ENCODE data around the gene PRTG. TPM values are rescaled to one million over a fixed set of nuclear protein-coding genes. Genes with fewer than 3 reads are reported as not detected.

PRTG gene
- total RNA-seq, 1 experiment from 2014 or later, result 11.4 TPM

DNA sequence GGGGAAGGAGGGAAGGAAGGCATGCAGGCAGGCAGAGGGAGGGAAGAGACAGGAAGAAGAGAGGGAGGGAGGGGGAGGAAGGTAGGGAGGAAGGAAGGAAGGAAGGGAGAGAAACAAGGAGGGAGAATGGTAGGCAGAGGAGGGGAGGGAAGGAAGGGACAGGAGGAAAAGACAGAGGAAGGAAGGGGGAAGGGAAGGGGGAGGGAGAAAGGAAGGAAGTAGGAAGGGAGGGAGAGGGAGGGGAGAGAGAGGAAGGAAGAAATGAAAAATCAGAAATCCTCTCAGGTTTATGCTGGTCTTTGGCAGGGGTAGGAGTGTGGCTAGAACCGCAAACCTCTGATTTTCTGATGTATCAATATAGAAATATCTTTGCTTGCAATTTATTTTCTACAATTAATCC, 4.2 kb downstream of the PRTG start:
- DNase-seq (ENCODE audit: low read depth, low spot score), result no peak
- Histone ChIP-seq H3K27ac (ENCODE audit: low read length) (no peak overlapping the region), H3K9me3 (ENCODE audit: control insufficient read depth, insufficient read depth, low read depth, low read length) (no peaks in the 10 kb centered on the region), H3K4me1 (ENCODE audit: control insufficient read depth, insufficient read depth, low read length) (peaks cover 24% of the 10 kb centered on the region), H3K4me3 (ENCODE audit: low read depth in 2 of 2, low read length in 2 of 2) (no peak overlapping the region), H3K36me3 (ENCODE audit: control insufficient read depth, insufficient read depth, low read length) (no peaks in the 10 kb centered on the region), H3K27me3 (ENCODE audit: control insufficient read depth, insufficient read depth, low read length) (no peaks in the 10 kb centered on the region)
- POLR2A ChIA-PET, result no interaction called here
- in situ Hi-C loops (cut with HindIII; ENCODE audit: low pct_unique_long_range_greater_than_20kb, low sequenced_read_pairs), result no loop called here
- intact Hi-C loops (cut with micrococcal nuclease; ENCODE audit: unreplicated experiment), result no loop called here
- ATAC-seq, result no peak
- TF ChIP-seq, protein P1, sequence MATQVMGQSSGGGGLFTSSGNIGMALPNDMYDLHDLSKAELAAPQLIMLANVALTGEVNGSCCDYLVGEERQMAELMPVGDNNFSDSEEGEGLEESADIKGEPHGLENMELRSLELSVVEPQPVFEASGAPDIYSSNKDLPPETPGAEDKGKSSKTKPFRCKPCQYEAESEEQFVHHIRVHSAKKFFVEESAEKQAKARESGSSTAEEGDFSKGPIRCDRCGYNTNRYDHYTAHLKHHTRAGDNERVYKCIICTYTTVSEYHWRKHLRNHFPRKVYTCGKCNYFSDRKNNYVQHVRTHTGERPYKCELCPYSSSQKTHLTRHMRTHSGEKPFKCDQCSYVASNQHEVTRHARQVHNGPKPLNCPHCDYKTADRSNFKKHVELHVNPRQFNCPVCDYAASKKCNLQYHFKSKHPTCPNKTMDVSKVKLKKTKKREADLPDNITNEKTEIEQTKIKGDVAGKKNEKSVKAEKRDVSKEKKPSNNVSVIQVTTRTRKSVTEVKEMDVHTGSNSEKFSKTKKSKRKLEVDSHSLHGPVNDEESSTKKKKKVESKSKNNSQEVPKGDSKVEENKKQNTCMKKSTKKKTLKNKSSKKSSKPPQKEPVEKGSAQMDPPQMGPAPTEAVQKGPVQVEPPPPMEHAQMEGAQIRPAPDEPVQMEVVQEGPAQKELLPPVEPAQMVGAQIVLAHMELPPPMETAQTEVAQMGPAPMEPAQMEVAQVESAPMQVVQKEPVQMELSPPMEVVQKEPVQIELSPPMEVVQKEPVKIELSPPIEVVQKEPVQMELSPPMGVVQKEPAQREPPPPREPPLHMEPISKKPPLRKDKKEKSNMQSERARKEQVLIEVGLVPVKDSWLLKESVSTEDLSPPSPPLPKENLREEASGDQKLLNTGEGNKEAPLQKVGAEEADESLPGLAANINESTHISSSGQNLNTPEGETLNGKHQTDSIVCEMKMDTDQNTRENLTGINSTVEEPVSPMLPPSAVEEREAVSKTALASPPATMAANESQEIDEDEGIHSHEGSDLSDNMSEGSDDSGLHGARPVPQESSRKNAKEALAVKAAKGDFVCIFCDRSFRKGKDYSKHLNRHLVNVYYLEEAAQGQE (IDR thresholded peaks at IDR 0.05; ENCODE audit: insufficient read depth in 1 of 2, low read depth in 2 of 2, low read length in 1 of 2), result no peak
- no peak for TF ChIP-seq SIN3A (IDR thresholded peaks at IDR 0.05; ENCODE audit: borderline replicate concordance, insufficient read depth, low read depth, low read length)
- TF ChIP-seq, protein P2, sequence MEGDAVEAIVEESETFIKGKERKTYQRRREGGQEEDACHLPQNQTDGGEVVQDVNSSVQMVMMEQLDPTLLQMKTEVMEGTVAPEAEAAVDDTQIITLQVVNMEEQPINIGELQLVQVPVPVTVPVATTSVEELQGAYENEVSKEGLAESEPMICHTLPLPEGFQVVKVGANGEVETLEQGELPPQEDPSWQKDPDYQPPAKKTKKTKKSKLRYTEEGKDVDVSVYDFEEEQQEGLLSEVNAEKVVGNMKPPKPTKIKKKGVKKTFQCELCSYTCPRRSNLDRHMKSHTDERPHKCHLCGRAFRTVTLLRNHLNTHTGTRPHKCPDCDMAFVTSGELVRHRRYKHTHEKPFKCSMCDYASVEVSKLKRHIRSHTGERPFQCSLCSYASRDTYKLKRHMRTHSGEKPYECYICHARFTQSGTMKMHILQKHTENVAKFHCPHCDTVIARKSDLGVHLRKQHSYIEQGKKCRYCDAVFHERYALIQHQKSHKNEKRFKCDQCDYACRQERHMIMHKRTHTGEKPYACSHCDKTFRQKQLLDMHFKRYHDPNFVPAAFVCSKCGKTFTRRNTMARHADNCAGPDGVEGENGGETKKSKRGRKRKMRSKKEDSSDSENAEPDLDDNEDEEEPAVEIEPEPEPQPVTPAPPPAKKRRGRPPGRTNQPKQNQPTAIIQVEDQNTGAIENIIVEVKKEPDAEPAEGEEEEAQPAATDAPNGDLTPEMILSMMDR (IDR thresholded peaks at IDR 0.05), result no peak
- TF ChIP-seq POLR2AphosphoS5 (IDR thresholded peaks at IDR 0.05; ENCODE audit: low read depth, low read length), result no peak
- TF ChIP-seq TCF7L2 (IDR thresholded peaks at IDR 0.05; ENCODE audit: low read depth, low read length), result no peak
- CTCF ChIA-PET, result no interaction called here
- BruUV-seq (replicated peaks), result no TSS peak

DNA sequence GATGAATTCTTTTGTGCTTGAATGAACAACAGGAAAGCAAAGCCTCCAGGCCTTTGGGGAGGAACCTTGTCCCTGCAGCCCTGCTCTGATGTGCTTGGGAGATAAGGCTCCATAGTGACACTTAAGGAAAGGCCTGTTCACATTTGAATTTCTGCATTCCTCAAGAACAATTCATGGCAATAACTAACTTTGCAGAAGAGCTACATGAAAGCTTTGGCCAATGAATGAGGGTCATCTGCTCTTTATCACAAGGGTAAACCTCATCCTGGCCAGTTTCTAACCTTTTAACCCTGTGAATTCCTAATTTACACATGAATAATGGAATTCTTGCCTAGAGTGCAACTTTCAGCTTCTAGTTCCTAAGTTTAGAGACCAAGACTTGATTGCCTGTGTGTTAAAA, 5.6 kb downstream of the PRTG start:
- ChIA-PET CTCF (no interaction called here), POLR2A (interaction anchor here (0.6 kb wide), 1 partner anchor 11 kb away, joined by 4 read pairs; no protein-coding TSS in a partner anchor)
- Histone ChIP-seq H3K9me3 (ENCODE audit: control insufficient read depth, insufficient read depth, low read depth, low read length) (no peaks in the 10 kb centered on the region), H3K4me1 (ENCODE audit: control insufficient read depth, insufficient read depth, low read length) (peaks cover 24% of the 10 kb centered on the region), H3K27me3 (ENCODE audit: control insufficient read depth, insufficient read depth, low read length) (no peaks in the 10 kb centered on the region), H3K36me3 (ENCODE audit: control insufficient read depth, insufficient read depth, low read length) (no peaks in the 10 kb centered on the region), H3K4me3 (ENCODE audit: low read depth in 2 of 2, low read length in 2 of 2) (no peak overlapping the region), H3K27ac (ENCODE audit: low read length) (no peak overlapping the region)
- in situ Hi-C loops (cut with HindIII; ENCODE audit: low pct_unique_long_range_greater_than_20kb, low sequenced_read_pairs) (no loop called here), intact Hi-C loops (cut with micrococcal nuclease; ENCODE audit: unreplicated experiment) (no loop called here)
- no peak for DNase-seq (ENCODE audit: low read depth, low spot score)
- TF ChIP-seq, protein P2 (IDR thresholded peaks at IDR 0.05), result no peak
- TF ChIP-seq SIN3A (IDR thresholded peaks at IDR 0.05; ENCODE audit: borderline replicate concordance, insufficient read depth, low read depth, low read length) (no peak), POLR2AphosphoS5 (IDR thresholded peaks at IDR 0.05; ENCODE audit: low read depth, low read length) (no peak), TCF7L2 (IDR thresholded peaks at IDR 0.05; ENCODE audit: low read depth, low read length) (no peak)
- TF ChIP-seq, protein P1 (IDR thresholded peaks at IDR 0.05; ENCODE audit: insufficient read depth in 1 of 2, low read depth in 2 of 2, low read length in 1 of 2), result no peak
- ATAC-seq, result no peak; the same call in 1 of the 2 replicates
- no TSS peak for BruUV-seq (replicated peaks)
